GM12878 (cell line): ENCODE data around the gene OR5AU1. TPM values are rescaled to one million over a fixed set of nuclear protein-coding genes. Genes with fewer than 3 reads are reported as not detected.

ENCODE experiments used
- ATAC-seq: fragments of 200-7000 bp; cut with Tn5 transposase; 3 replicates; pipeline ENCODE4 v1.9.1; 2020; ENCODE audit warnings: mild to moderate bottlenecking, moderate library complexity
- BruUV-seq: library from RNA; stranded (reverse); fragments of 400-500 nt; replicated peaks from 2 replicates; lab custom pipeline; 2021; lab: Mats Ljungman, UMichigan
- CTCF ChIA-PET: fragments of 300-600 bp; sonication (Branson Sonifier 250); formaldehyde crosslinking; extraction: SDS; loops from one replicate; lab custom pipeline; 2021; ENCODE audit warnings: inconsistent platforms; lab: Yijun Ruan, JAX
- POLR2A ChIA-PET: fragments of 350-600 bp; formaldehyde crosslinking; extraction: SDS; loops from one replicate; lab custom pipeline; 2021; ENCODE audit warnings: inconsistent platforms; lab: Charles Lee
- RAD21 ChIA-PET: fragments of 300-600 bp; sonication (Branson Sonifier 250); formaldehyde crosslinking; loops from one replicate; lab custom pipeline; 2023; ENCODE audit warnings: antibody characterized with exemption; ENCODE audit not compliant: unreplicated experiment; lab: Charles Lee
- SMC1A ChIA-PET: fragments of 300-600 bp; sonication (Branson Sonifier 250); formaldehyde crosslinking; loops from one replicate; lab custom pipeline; 2023; ENCODE audit not compliant: unreplicated experiment, uncharacterized antibody; lab: Charles Lee
- DNase-seq: peaks from one replicate; pipeline ENCODE4 v3.0.0-alpha.2; 2011; ENCODE audit warnings: low read depth, low spot score
- FAIRE-seq: peaks from 3 replicates; lab custom pipeline; 2011; peaks lifted over from hg19 to GRCh38; lab: Jason Lieb, UNC
- H2AFZ ChIP-seq: 2 replicates; pipeline ENCODE4 v1.6.0; 2011; ENCODE audit warnings: low read depth, low read length, control low read depth; ENCODE audit not compliant: control insufficient read depth
- H3K27ac ChIP-seq: 2 replicates; pipeline ENCODE4 v1.5.1; 2011; ENCODE audit warnings: control low read depth; ENCODE audit not compliant: control insufficient read depth, insufficient read depth
- H3K27me3 ChIP-seq, 2 experiments: replicated peaks in 1 of 2; 2 replicates each; pipeline versions ENCODE4 v1.6.0 to v1.6.1; 2011; ENCODE audit warnings: low read length in 1 of 2; ENCODE audit not compliant: control insufficient read depth in 2 of 2, insufficient read depth in 2 of 2
- H3K36me3 ChIP-seq, 2 experiments: 2 replicates each; pipeline ENCODE4 v1.5.1; 2011; ENCODE audit warnings: low read length in 1 of 2; ENCODE audit not compliant: control insufficient read depth in 2 of 2, insufficient read depth in 2 of 2
- H3K4me1 ChIP-seq: 2 replicates; pipeline ENCODE4 v1.6.1; 2011; ENCODE audit warnings: mild to moderate bottlenecking, low read length, moderate library complexity, mixed read lengths; ENCODE audit not compliant: control insufficient read depth, insufficient read depth
- H3K4me2 ChIP-seq: 2 replicates; pipeline ENCODE4 v1.6.0; 2011; ENCODE audit warnings: control low read depth; ENCODE audit not compliant: control insufficient read depth, insufficient read depth
- H3K4me3 ChIP-seq: fragments of 200-600 bp; sonication (generic); 2 replicates; pipeline ENCODE4 v1.5.1; 2016
- H3K79me2 ChIP-seq: 2 replicates; pipeline ENCODE4 v1.6.0; 2011; ENCODE audit warnings: low read length; ENCODE audit not compliant: control insufficient read depth, insufficient read depth
- H3K9ac ChIP-seq: 2 replicates; pipeline ENCODE4 v1.8.0; 2011; ENCODE audit warnings: low read length, control low read depth, mixed read lengths; ENCODE audit not compliant: control insufficient read depth, insufficient read depth
- H3K9me3 ChIP-seq: replicated peaks from 3 replicates; pipeline ENCODE4 v1.5.1; 2011; ENCODE audit warnings: mild to moderate bottlenecking, low read length; ENCODE audit not compliant: control insufficient read depth, insufficient read depth
- H4K20me1 ChIP-seq: 2 replicates; pipeline ENCODE4 v1.6.0; 2011; ENCODE audit not compliant: control insufficient read depth, insufficient read depth
- CUX1 ChIP-seq: IDR thresholded peaks from 2 replicates; pipeline ENCODE4 v1.6.1; 2012; ENCODE audit warnings: improper control_type of control experiment, low read depth, low read length; ENCODE audit not compliant: insufficient replicate concordance
- ZNF384 ChIP-seq: IDR thresholded peaks from 2 replicates; pipeline ENCODE4 v1.6.1; 2012; ENCODE audit warnings: low read depth, mild to moderate bottlenecking, low read length, improper control_type of control experiment, borderline replicate concordance
- WGBS: methylation state at CpG from one replicate; pipeline ENCODE4 v1.1.6; 2016; ENCODE audit warnings: low lambda C conversion rate; ENCODE audit not compliant: insufficient replicate concordance, insufficient coverage; ENCODE audit errors: missing lambda C conversion rate; 5-methylcytosine and 5-hydroxymethylcytosine counted together
- in situ Hi-C: fragments of 300-500 bp; cut with MboI; formaldehyde crosslinking; loops from 9 replicates; pipeline ENCODE4 v1.14.3; 2018; ENCODE audit warnings: mixed read lengths
- intact Hi-C: fragments of 100-400 bp; cut with micrococcal nuclease; formaldehyde crosslinking; loops from one replicate; pipeline ENCODE4 v1.14.2; 2022; ENCODE audit not compliant: unreplicated experiment
- polyA plus RNA-seq, 11 experiments: library from polyadenylated mRNA; depleted of rRNA in 4 of 11; unstranded in 6 of 11; stranded (reverse) in 5 of 11; fragments of >200 nt; fragmentation: Nextera tagmentation in 4 of 11; fragmentation: Illumina TruSeq in 1 of 11; extraction: Ambion mirVana in 4 of 11; extraction: Trizol in 1 of 11; gene quantifications; 1 replicate in 1 of 11; 2 replicates in 10 of 11; pipeline versions ENCODE4 v1.2.1 to v1.2.3, GENCODE V29; 2011 to 2016; ENCODE audit warnings: inconsistent platforms in 2 of 11, missing spikeins in 2 of 11, low read depth in 1 of 11
- total RNA-seq, 4 experiments: library from RNA; depleted of rRNA in 3 of 4; stranded (reverse); fragments of >200 nt in 3 of 4; fragmentation: Illumina TruSeq in 1 of 4; extraction: Trizol in 1 of 4; gene quantifications; 2 replicates each; pipeline versions ENCODE4 v1.2.1 to v1.2.3, GENCODE V29; 2013 to 2021

Gene OR5AU1
- total and polyA plus RNA-seq, 10 of the 15 experiments (the other 5 are each of a cell fraction or from before 2014, with no cell fraction given): not detected

GRCh38 chr14:21182166-21182565, 26.3 kb upstream of the OR5AU1 start:
- Histone ChIP-seq H4K20me1 (no peaks in the 10 kb centered on the region), H2AFZ (no peak overlapping the region), H3K9me3 (no peaks in the 10 kb centered on the region), H3K4me1 (no peaks in the 10 kb centered on the region), H3K27ac (no peak overlapping the region), H3K4me3 (no peak overlapping the region), H3K9ac (no peak overlapping the region), H3K4me2 (no peak overlapping the region), H3K36me3 (no peaks in the 10 kb centered on the region), H3K27me3 (no peaks in the 10 kb centered on the region), H3K79me2 (no peaks in the 10 kb centered on the region)
- ChIA-PET SMC1A (no interaction called here), POLR2A (no interaction called here), CTCF (no interaction called here), RAD21 (no interaction called here)
- 45% methylated on average over 2 of the region's 2 CpGs for WGBS
- DNase-seq: no peak
- no TSS peak for BruUV-seq
- in situ Hi-C loops (no loop called here), intact Hi-C loops (no loop called here)
- no peak for FAIRE-seq
- ATAC-seq: no peak
- TF ChIP-seq ZNF384: no peak
- TF ChIP-seq CUX1: no peak
